Skeletal muscle satellite cell (primary cell): ENCODE results near the gene FNDC3B.
"Not testable (repeated sequence)": the region's sequence is repeated elsewhere in the genome, so short reads cannot be mapped to it uniquely, and the experiment has no call there.

ENCODE experiments used
- H3K27me3 ChIP-seq: 2 replicates; pipeline ENCODE4 v1.7.0; 2013; ENCODE audit warnings: low read length; ENCODE audit not compliant: control insufficient read depth, insufficient read depth
- H3K36me3 ChIP-seq: 2 replicates; pipeline ENCODE4 v1.7.0; 2013; ENCODE audit warnings: mild to moderate bottlenecking, control low read depth, low read length; ENCODE audit not compliant: insufficient read depth
- H3K4me1 ChIP-seq: 2 replicates; pipeline ENCODE4 v1.7.0; 2013; ENCODE audit warnings: low read length; ENCODE audit not compliant: control insufficient read depth, insufficient read depth
- H3K4me2 ChIP-seq: 2 replicates; pipeline ENCODE4 v1.7.0; 2013; ENCODE audit warnings: mild to moderate bottlenecking, low read length
- H3K4me3 ChIP-seq: 2 replicates; pipeline ENCODE4 v1.7.0; 2013; ENCODE audit warnings: low read length
- H3K9ac ChIP-seq: 2 replicates; pipeline ENCODE4 v1.7.0; 2013; ENCODE audit warnings: mild to moderate bottlenecking, low read depth, low read length, moderate library complexity
- H3K9me3 ChIP-seq: replicated peaks from 2 replicates; pipeline ENCODE4 v1.7.0; 2013; ENCODE audit warnings: mild to moderate bottlenecking, control low read depth, low read length

Gene FNDC3B

GRCh38 chr3:172090035-172090434 lies 50.7 kb downstream of the FNDC3B start:
- H3K4me1 ChIP-seq = peaks cover 69% of the 10 kb centered on the region
- H3K4me3 ChIP-seq = no peak overlapping the region
- no peak overlapping the region for H3K4me2 ChIP-seq
- no peaks in the 10 kb centered on the region for H3K9me3 ChIP-seq
- H3K9ac ChIP-seq = peak overlapping the region; percentile 9
- H3K36me3 ChIP-seq = no peaks in the 10 kb centered on the region
- no peaks in the 10 kb centered on the region for H3K27me3 ChIP-seq

- H3K4me2 ChIP-seq = no peak overlapping the region
- peaks cover 67% of the 10 kb centered on the region for H3K4me1 ChIP-seq
- H3K9me3 ChIP-seq = no peaks in the 10 kb centered on the region
- no peaks in the 10 kb centered on the region for H3K36me3 ChIP-seq
- H3K4me3 ChIP-seq = no peak overlapping the region
- no peaks in the 10 kb centered on the region for H3K27me3 ChIP-seq
- H3K9ac ChIP-seq = no peak overlapping the region
Measured at GRCh38 chr3:172092658-172093057, 53.3 kb downstream of the FNDC3B start.

- not testable (repeated sequence) for H3K9ac ChIP-seq
Measured at GRCh38 chr3:172093581-172094443, 54.4 kb downstream of the FNDC3B start.

GRCh38 chr3:172094621-172095557 lies 55.5 kb downstream of the FNDC3B start:
- H3K4me1 ChIP-seq = peaks cover 60% of the 10 kb centered on the region
- H3K4me3 ChIP-seq = no peak overlapping the region
- H3K9ac ChIP-seq = no peak overlapping the region
- H3K27me3 ChIP-seq = no peaks in the 10 kb centered on the region
- H3K4me2 ChIP-seq = no peak overlapping the region
- H3K9me3 ChIP-seq = no peaks in the 10 kb centered on the region
- H3K36me3 ChIP-seq = no peaks in the 10 kb centered on the region

More at GRCh38 chr3:172093581-172094443, 54.4 kb downstream of the FNDC3B start:
- not testable (repeated sequence) for H3K36me3 ChIP-seq, H3K4me3 ChIP-seq, H3K9me3 ChIP-seq, H3K27me3 ChIP-seq, H3K4me2 ChIP-seq
- peaks cover 66% of the 10 kb centered on the region for H3K4me1 ChIP-seq

GRCh38 chr3:172096881-172097420 lies 57.6 kb downstream of the FNDC3B start:
- Histone ChIP-seq H3K4me1 (peaks cover 44% of the 10 kb centered on the region), H3K27me3 (no peaks in the 10 kb centered on the region), H3K4me3 (no peak overlapping the region), H3K4me2 (no peak overlapping the region), H3K36me3 (no peaks in the 10 kb centered on the region), H3K9ac (no peak overlapping the region), H3K9me3 (no peaks in the 10 kb centered on the region)

- H3K4me2 ChIP-seq = no peak overlapping the region
- no peaks in the 10 kb centered on the region for H3K9me3 ChIP-seq
- H3K4me1 ChIP-seq = peaks cover 43% of the 10 kb centered on the region
- no peak overlapping the region for H3K9ac ChIP-seq
- no peaks in the 10 kb centered on the region for H3K27me3 ChIP-seq
- H3K36me3 ChIP-seq = no peaks in the 10 kb centered on the region
- no peak overlapping the region for H3K4me3 ChIP-seq
Measured at GRCh38 chr3:172097585-172097984, 58.2 kb downstream of the FNDC3B start.

- Histone ChIP-seq H3K4me1 (peaks cover 55% of the 10 kb centered on the region), H3K36me3 (no peaks in the 10 kb centered on the region), H3K4me3 (no peak overlapping the region), H3K4me2 (no peak overlapping the region), H3K27me3 (no peaks in the 10 kb centered on the region), H3K9ac (no peak overlapping the region), H3K9me3 (no peaks in the 10 kb centered on the region)
Measured at GRCh38 chr3:172098698-172099494, 59.5 kb downstream of the FNDC3B start.

- Histone ChIP-seq H3K9ac (no peak overlapping the region), H3K4me3 (no peak overlapping the region), H3K9me3 (no peaks in the 10 kb centered on the region), H3K36me3 (no peaks in the 10 kb centered on the region), H3K4me2 (no peak overlapping the region), H3K27me3 (no peaks in the 10 kb centered on the region), H3K4me1 (peaks cover 60% of the 10 kb centered on the region)
Measured at GRCh38 chr3:172099495-172099808, 60.1 kb downstream of the FNDC3B start.

GRCh38 chr3:172100482-172100881 lies 61.1 kb downstream of the FNDC3B start:
- Histone ChIP-seq H3K4me1 (peaks cover 59% of the 10 kb centered on the region), H3K9ac (no peak overlapping the region), H3K4me2 (no peak overlapping the region), H3K27me3 (no peaks in the 10 kb centered on the region), H3K9me3 (no peaks in the 10 kb centered on the region), H3K36me3 (no peaks in the 10 kb centered on the region), H3K4me3 (no peak overlapping the region)

GRCh38 chr3:172101107-172101506 lies 61.7 kb downstream of the FNDC3B start:
- H3K4me3 ChIP-seq = no peak overlapping the region
- H3K36me3 ChIP-seq = no peaks in the 10 kb centered on the region
- no peaks in the 10 kb centered on the region for H3K9me3 ChIP-seq
- no peak overlapping the region for H3K9ac ChIP-seq
- peaks cover 60% of the 10 kb centered on the region for H3K4me1 ChIP-seq
- H3K27me3 ChIP-seq = no peaks in the 10 kb centered on the region
- no peak overlapping the region for H3K4me2 ChIP-seq
